ENCODE measurements around the gene NPPA.

GRCh38 chr1:11878081-11878890 is 30.7 kb upstream of the NPPA start:
- TF ChIP-seq, protein P1, sequence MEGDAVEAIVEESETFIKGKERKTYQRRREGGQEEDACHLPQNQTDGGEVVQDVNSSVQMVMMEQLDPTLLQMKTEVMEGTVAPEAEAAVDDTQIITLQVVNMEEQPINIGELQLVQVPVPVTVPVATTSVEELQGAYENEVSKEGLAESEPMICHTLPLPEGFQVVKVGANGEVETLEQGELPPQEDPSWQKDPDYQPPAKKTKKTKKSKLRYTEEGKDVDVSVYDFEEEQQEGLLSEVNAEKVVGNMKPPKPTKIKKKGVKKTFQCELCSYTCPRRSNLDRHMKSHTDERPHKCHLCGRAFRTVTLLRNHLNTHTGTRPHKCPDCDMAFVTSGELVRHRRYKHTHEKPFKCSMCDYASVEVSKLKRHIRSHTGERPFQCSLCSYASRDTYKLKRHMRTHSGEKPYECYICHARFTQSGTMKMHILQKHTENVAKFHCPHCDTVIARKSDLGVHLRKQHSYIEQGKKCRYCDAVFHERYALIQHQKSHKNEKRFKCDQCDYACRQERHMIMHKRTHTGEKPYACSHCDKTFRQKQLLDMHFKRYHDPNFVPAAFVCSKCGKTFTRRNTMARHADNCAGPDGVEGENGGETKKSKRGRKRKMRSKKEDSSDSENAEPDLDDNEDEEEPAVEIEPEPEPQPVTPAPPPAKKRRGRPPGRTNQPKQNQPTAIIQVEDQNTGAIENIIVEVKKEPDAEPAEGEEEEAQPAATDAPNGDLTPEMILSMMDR (IDR thresholded peaks at IDR 0.05; ENCODE audit: poor library complexity): no peak
- TF ChIP-seq EZH2 (IDR thresholded peaks at IDR 0.05; ENCODE audit: borderline replicate concordance) (no peak), EZH2phosphoT487 (IDR thresholded peaks at IDR 0.05; ENCODE audit: low read depth, severe bottlenecking, unreplicated experiment) (no peak)

Measured in hepatocyte (in vitro differentiated cells).